ENCODE data around the gene PTGES3. TPM values are rescaled to one million over a fixed set of nuclear protein-coding genes. Genes with fewer than 3 reads are reported as not detected.

PTGES3 gene
- total RNA-seq, 1 experiment from 2014 or later: 394 TPM

GRCh38 chr12:56719056-56719455 is 31.0 kb upstream of the PTGES3 start (continued):
- no peak for TF ChIP-seq HMGXB4 (CRISPR knock-in tag; IDR thresholded peaks at IDR 0.05)

- peak overlapping the region; percentile 50 for H3K27ac Mint-ChIP-seq
- DNase-seq (ENCODE audit: low spot score) (no peak), ATAC-seq (no peak)
- H3K36me3 Mint-ChIP-seq: peaks cover 78% of the 10 kb centered on the region
- no peaks in the 10 kb centered on the region for H3K27me3 Mint-ChIP-seq (ENCODE audit: low read depth)
- TF ChIP-seq STAT6 (CRISPR knock-in tag; conservative IDR thresholded peaks at IDR 0.05; ENCODE audit: low read depth): no peak
- H3K9me3 Mint-ChIP-seq: no peaks in the 10 kb centered on the region
- peaks cover 63% of the 10 kb centered on the region for H3K4me1 Mint-ChIP-seq
- H3K4me3 Mint-ChIP-seq: no peak overlapping the region
- CTCF ChIA-PET: interaction anchor here (1.3 kb wide), 1 partner anchor 8 kb away, joined by 3 read pairs; no protein-coding TSS in a partner anchor
- POLR2A ChIA-PET: interaction anchor here (2.4 kb wide), 1 partner anchor 30 kb away, joined by 6 read pairs; the partner anchor contains the start of gene PTGES3
Measured at GRCh38 chr12:56718636-56719035, 30.6 kb upstream of the PTGES3 start.

- CTCF ChIA-PET: interaction anchor here (1.3 kb wide), 1 partner anchor 9 kb away, joined by 3 read pairs; no protein-coding TSS in a partner anchor
- POLR2A ChIA-PET: interaction anchor here (0.6 to 2.4 kb wide), 3 partner anchors 30 to 73 kb away, joined by 3 to 6 read pairs (median 3); partner anchors contain the start of gene PTGES3
- Mint-ChIP-seq H3K4me1 (peaks cover 58% of the 10 kb centered on the region), H3K27me3 (ENCODE audit: low read depth) (no peaks in the 10 kb centered on the region), H3K36me3 (peaks cover 78% of the 10 kb centered on the region), H3K27ac (no peak overlapping the region), H3K4me3 (no peak overlapping the region), H3K9me3 (no peaks in the 10 kb centered on the region)
- no peak for DNase-seq (ENCODE audit: low spot score)
- no peak for ATAC-seq
- TF ChIP-seq IRF2 (CRISPR knock-in tag; IDR thresholded peaks at IDR 0.05; ENCODE audit: borderline replicate concordance, low read depth): no peak
- TF ChIP-seq MYBL2 (CRISPR knock-in tag; IDR thresholded peaks at IDR 0.05): no peak
- TF ChIP-seq ATF3 (CRISPR knock-in tag; conservative IDR thresholded peaks at IDR 0.05): no peak
- no peak for TF ChIP-seq ZNF416 (CRISPR knock-in tag; IDR thresholded peaks at IDR 0.05)
- TF ChIP-seq PREB (CRISPR knock-in tag; IDR thresholded peaks at IDR 0.05; ENCODE audit: borderline replicate concordance): no peak
- TF ChIP-seq ATF2 (CRISPR knock-in tag; IDR thresholded peaks at IDR 0.05; ENCODE audit: borderline replicate concordance, low read depth): no peak
- TF ChIP-seq E2F4 (CRISPR knock-in tag; IDR thresholded peaks at IDR 0.05; ENCODE audit: borderline replicate concordance, low read depth): no peak
- TF ChIP-seq MXD4 (CRISPR knock-in tag; IDR thresholded peaks at IDR 0.05; ENCODE audit: borderline replicate concordance): no peak
- TF ChIP-seq ETV6 (CRISPR knock-in tag; IDR thresholded peaks at IDR 0.05): no peak
- no peak for TF ChIP-seq ZBTB43 (CRISPR knock-in tag; IDR thresholded peaks at IDR 0.05)
- no peak for TF ChIP-seq ZSCAN18 (CRISPR knock-in tag; IDR thresholded peaks at IDR 0.05)
- no peak for TF ChIP-seq NFYB (CRISPR knock-in tag; conservative IDR thresholded peaks at IDR 0.05; ENCODE audit: low read depth)
- TF ChIP-seq USF1 (CRISPR knock-in tag; IDR thresholded peaks at IDR 0.05): no peak
- no peak for TF ChIP-seq CREB1 (CRISPR knock-in tag; IDR thresholded peaks at IDR 0.05)
- TF ChIP-seq RELA (CRISPR knock-in tag; IDR thresholded peaks at IDR 0.05; ENCODE audit: borderline replicate concordance): no peak
- TF ChIP-seq GTF2I (CRISPR knock-in tag; conservative IDR thresholded peaks at IDR 0.05): no peak
- TF ChIP-seq ELF4 (CRISPR knock-in tag; IDR thresholded peaks at IDR 0.05; ENCODE audit: low read depth): no peak
- no peak for TF ChIP-seq CREM (CRISPR knock-in tag; IDR thresholded peaks at IDR 0.05)
Measured at GRCh38 chr12:56718149-56718548, 30.1 kb upstream of the PTGES3 start.
